A673 (cell line): ENCODE measurements around the gene SEMA4D. TPM values are rescaled to one million over a fixed set of nuclear protein-coding genes. Genes with fewer than 3 reads are reported as not detected.
A peak's percentile ranks its signal among the peaks of the same experiment; 100 is the strongest.

ENCODE experiments used
- BruUV-seq: library from RNA; stranded (reverse); fragments of 400-500 nt; replicated peaks from 2 replicates; lab custom pipeline; 2021; lab: Mats Ljungman, UMichigan
- CTCF ChIA-PET: fragments of 300-600 bp; sonication (Branson Sonifier 250); formaldehyde crosslinking; loops from one replicate; lab custom pipeline; 2022; ENCODE audit warnings: antibody characterized with exemption; lab: Charles Lee
- POLR2A ChIA-PET: fragments of 300-600 bp; sonication (Branson Sonifier 250); formaldehyde crosslinking; loops from one replicate; lab custom pipeline; 2022; ENCODE audit warnings: antibody characterized with exemption; ENCODE audit not compliant: low non-redundant PET; lab: Charles Lee
- DNase-seq: peaks from one replicate; pipeline ENCODE4 v3.0.0-alpha.2; 2015; ENCODE audit warnings: low spot score
- H3K27ac ChIP-seq: fragments of 200-600 bp; sonication (generic); 2 replicates; pipeline ENCODE4 v1.5.1; 2016; ENCODE audit warnings: mixed run types, low read depth, mild to moderate bottlenecking, mixed read lengths, antibody characterized with exemption, low read length; ENCODE audit not compliant: poor library complexity, severe bottlenecking
- H3K27me3 ChIP-seq: fragments of 200-600 bp; sonication (generic); replicated peaks from 2 replicates; pipeline ENCODE4 v1.6.1; 2017; ENCODE audit warnings: mixed run types, low read depth, mild to moderate bottlenecking, mixed read lengths, antibody characterized with exemption, low read length; ENCODE audit not compliant: insufficient read depth, poor library complexity
- H3K36me3 ChIP-seq: fragments of 200-600 bp; sonication (generic); 2 replicates; pipeline ENCODE4 v1.6.1; 2016; ENCODE audit warnings: mixed run types, mild to moderate bottlenecking, mixed read lengths, antibody characterized with exemption, low read length; ENCODE audit not compliant: insufficient read depth, poor library complexity, severe bottlenecking
- H3K4me1 ChIP-seq: fragments of 200-600 bp; sonication (generic); 2 replicates; pipeline ENCODE4 v1.6.1; 2017; ENCODE audit warnings: mixed run types, mild to moderate bottlenecking, mixed read lengths, antibody characterized with exemption, low read length; ENCODE audit not compliant: insufficient read depth, poor library complexity, severe bottlenecking
- H3K4me3 ChIP-seq: fragments of 200-600 bp; sonication (generic); 2 replicates; pipeline ENCODE4 v1.5.1; 2016; ENCODE audit warnings: low read depth, mixed run types, mild to moderate bottlenecking, mixed read lengths, low read length; ENCODE audit not compliant: poor library complexity, severe bottlenecking
- H3K9me3 ChIP-seq: fragments of 200-600 bp; sonication (generic); 2 replicates; pipeline ENCODE4 v1.6.1; 2016; ENCODE audit warnings: mixed run types, low read depth, mild to moderate bottlenecking, mixed read lengths, antibody characterized with exemption, low read length; ENCODE audit not compliant: poor library complexity, severe bottlenecking
- CTCF ChIP-seq: fragments of 300-800, 200-600 bp; sonication (generic); conservative IDR thresholded peaks from 2 replicates; pipeline ENCODE4 v1.5.1; 2017; ENCODE audit warnings: low read depth, mild to moderate bottlenecking, antibody characterized with exemption, low read length, moderate library complexity, mixed read lengths
- EZH2 ChIP-seq: fragments of 200-600 bp; sonication (generic); IDR thresholded peaks from 2 replicates; pipeline ENCODE4 v1.6.1; 2017; ENCODE audit warnings: borderline replicate concordance, low read depth, mild to moderate bottlenecking, mixed read lengths, antibody characterized with exemption, low read length; ENCODE audit not compliant: poor library complexity, severe bottlenecking
- intact Hi-C: fragments of 100-400 bp; cut with micrococcal nuclease; formaldehyde crosslinking; loops from one replicate; pipeline ENCODE4 v1.10.0; 2022; ENCODE audit not compliant: unreplicated experiment
- total RNA-seq: library from RNA; stranded (reverse); gene quantifications from 2 replicates; pipeline ENCODE4 v1.2.3, GENCODE V29; 2021

SEMA4D gene
- total RNA-seq, 1 experiment from 2014 or later, result 14.2 TPM

GRCh38 chr9:89390068-89390555, 107.8 kb downstream of the SEMA4D start:
- no peaks in the 10 kb centered on the region for H3K27me3 ChIP-seq
- intact Hi-C loops, result no loop called here
- BruUV-seq, result no TSS peak
- H3K27ac ChIP-seq, result no peak overlapping the region
- no peaks in the 10 kb centered on the region for H3K36me3 ChIP-seq
- TF ChIP-seq EZH2 (no peak), CTCF (no peak)
- H3K4me1 ChIP-seq, result no peaks in the 10 kb centered on the region
- ChIA-PET POLR2A (no interaction called here), CTCF (no interaction called here)
- no peak for DNase-seq
- H3K9me3 ChIP-seq, result no peaks in the 10 kb centered on the region
- no peak overlapping the region for H3K4me3 ChIP-seq

DNA sequence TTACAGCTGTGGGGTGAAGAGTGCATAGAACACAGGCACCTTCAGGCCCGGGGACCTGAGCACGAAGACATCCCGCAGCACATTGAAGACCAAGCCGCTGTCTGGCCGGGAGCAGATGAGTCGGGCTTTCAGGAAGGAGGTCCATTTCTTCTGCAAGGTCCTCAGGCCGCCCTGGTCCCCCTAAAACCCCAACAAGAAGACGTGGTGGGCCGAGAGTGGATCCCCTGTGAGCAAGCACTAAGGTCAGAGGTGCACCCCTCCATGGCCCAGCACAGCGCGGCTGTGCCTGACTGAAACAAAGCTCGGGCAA, 109.1 kb downstream of the SEMA4D start:
- H3K27ac ChIP-seq, result no peak overlapping the region
- H3K27me3 ChIP-seq, result no peaks in the 10 kb centered on the region
- ChIA-PET CTCF (no interaction called here), POLR2A (no interaction called here)
- no peaks in the 10 kb centered on the region for H3K4me1 ChIP-seq
- DNase-seq, result no peak
- H3K36me3 ChIP-seq, result no peaks in the 10 kb centered on the region
- intact Hi-C loops, result no loop called here
- TF ChIP-seq CTCF (no peak), EZH2 (no peak)
- no peaks in the 10 kb centered on the region for H3K9me3 ChIP-seq
- BruUV-seq, result no TSS peak
- H3K4me3 ChIP-seq, result no peak overlapping the region

GRCh38 chr9:89388084-89388867, 109.6 kb downstream of the SEMA4D start:
- CTCF ChIA-PET, result no interaction called here

More at GRCh38 chr9:89388084-89388867, 109.6 kb downstream of the SEMA4D start:
- POLR2A ChIA-PET, result no interaction called here
- no peak overlapping the region for H3K27ac ChIP-seq
- H3K36me3 ChIP-seq, result no peaks in the 10 kb centered on the region
- H3K27me3 ChIP-seq, result no peaks in the 10 kb centered on the region
- no peak overlapping the region for H3K4me3 ChIP-seq
- no peaks in the 10 kb centered on the region for H3K9me3 ChIP-seq
- intact Hi-C loops, result no loop called here
- TF ChIP-seq CTCF (no peak), EZH2 (no peak)
- BruUV-seq, result no TSS peak
- peak; percentile 35 for DNase-seq
- H3K4me1 ChIP-seq, result no peaks in the 10 kb centered on the region
